Liver (tissue), 9 donors: ENCODE measurements around the gene DIP2A. TPM values are rescaled to one million over a fixed set of nuclear protein-coding genes. Genes with fewer than 3 reads are reported as not detected.

Experiments
- DNase-seq: peaks from one replicate; pipeline ENCODE4 v3.0.0-alpha.2; 2017; ENCODE audit warnings: low spot score
- H3K27ac ChIP-seq, 2 donors: one replicate each; pipeline ENCODE4 v1.7.0; 2013; ENCODE audit warnings: inconsistent platforms in 2 of 2, low read length in 2 of 2, control low read depth in 1 of 2, low read depth in 1 of 2, mild to moderate bottlenecking in 1 of 2
- H3K27me3 ChIP-seq, 4 donors: one replicate each; pipeline versions ENCODE4 v1.6.1 to v1.7.0; 2013; ENCODE audit warnings: low read length in 3 of 4, inconsistent platforms in 1 of 4, mild to moderate bottlenecking in 1 of 4, moderate library complexity in 1 of 4; ENCODE audit not compliant: control insufficient read depth in 4 of 4, insufficient read depth in 4 of 4
- H3K36me3 ChIP-seq, 4 donors: one replicate each; pipeline versions ENCODE4 v1.6.1 to v1.7.0; 2013; ENCODE audit warnings: low read length in 3 of 4, mild to moderate bottlenecking in 3 of 4, low read depth in 1 of 4, moderate library complexity in 1 of 4; ENCODE audit not compliant: control insufficient read depth in 4 of 4, insufficient read depth in 3 of 4
- H3K4me1 ChIP-seq, 4 donors: one replicate each; pipeline versions ENCODE4 v1.6.1 to v1.7.0; 2013; ENCODE audit warnings: low read length in 3 of 4, mild to moderate bottlenecking in 3 of 4, moderate library complexity in 1 of 4; ENCODE audit not compliant: control insufficient read depth in 4 of 4, insufficient read depth in 4 of 4
- H3K4me3 ChIP-seq, 3 donors: one replicate each; pipeline versions ENCODE4 v1.6.1 to v1.7.0; 2013; ENCODE audit warnings: low read length in 3 of 3, control low read depth in 1 of 3, low read depth in 1 of 3, mild to moderate bottlenecking in 1 of 3
- H3K9ac ChIP-seq, 2 donors: one replicate each; pipeline ENCODE4 v1.7.0; 2013; ENCODE audit warnings: low read length in 2 of 2, mild to moderate bottlenecking in 2 of 2, moderate library complexity in 2 of 2, control low read depth in 1 of 2, low read depth in 1 of 2
- H3K9me3 ChIP-seq, 4 donors: one replicate each; pipeline versions ENCODE4 v1.6.1 to v1.7.0; 2013; ENCODE audit warnings: low read length in 3 of 4; ENCODE audit not compliant: control insufficient read depth in 4 of 4
- CTCF ChIP-seq: fragments of 150-350 bp; IDR thresholded peaks from 2 replicates; pipeline ENCODE4 v1.5.1; 2017; ENCODE audit warnings: improper control_type of control experiment, low read depth, low read length; ENCODE audit not compliant: missing input control
- EGR1 ChIP-seq, 2 donors: IDR thresholded peaks; 2 replicates each; pipeline ENCODE4 v1.6.1; 2016 to 2018; ENCODE audit warnings: antibody characterized with exemption in 2 of 2, low read depth in 2 of 2
- FOXA1 ChIP-seq: IDR thresholded peaks from 2 replicates; pipeline ENCODE4 v1.6.1; 2016; ENCODE audit warnings: antibody characterized with exemption
- FOXA2 ChIP-seq: IDR thresholded peaks from 2 replicates; pipeline ENCODE4 v1.6.1; 2016; ENCODE audit warnings: antibody characterized with exemption
- GABPA ChIP-seq, 2 donors: IDR thresholded peaks in 1 of 2; conservative IDR thresholded peaks in 1 of 2; 2 replicates each; pipeline ENCODE4 v1.6.1; 2016; ENCODE audit warnings: antibody characterized with exemption in 2 of 2, mild to moderate bottlenecking in 1 of 2, moderate library complexity in 1 of 2
- HNF4A ChIP-seq, 2 donors: conservative IDR thresholded peaks; 2 replicates each; pipeline ENCODE4 v1.6.1; 2016; ENCODE audit warnings: antibody characterized with exemption in 2 of 2, mild to moderate bottlenecking in 2 of 2
- HNF4G ChIP-seq: IDR thresholded peaks from 2 replicates; pipeline ENCODE4 v1.6.1; 2016; ENCODE audit warnings: antibody characterized with exemption
- JUND ChIP-seq, 2 donors: IDR thresholded peaks; 2 replicates each; pipeline ENCODE4 v1.6.1; 2016; ENCODE audit warnings: antibody characterized with exemption in 2 of 2
- NR2F2 ChIP-seq: IDR thresholded peaks from 2 replicates; pipeline ENCODE4 v1.6.1; 2016; ENCODE audit warnings: antibody characterized with exemption
- RAD21 ChIP-seq, 2 donors: IDR thresholded peaks; 2 replicates each; pipeline ENCODE4 v1.6.1; 2016; ENCODE audit warnings: antibody characterized with exemption in 2 of 2, mild to moderate bottlenecking in 2 of 2
- REST ChIP-seq: IDR thresholded peaks from 2 replicates; pipeline ENCODE4 v1.6.1; 2016; ENCODE audit warnings: antibody characterized with exemption, mild to moderate bottlenecking
- RXRA ChIP-seq, 2 donors: IDR thresholded peaks; 2 replicates each; pipeline ENCODE4 v1.6.1; 2017 to 2018; ENCODE audit warnings: antibody characterized with exemption in 2 of 2, mild to moderate bottlenecking in 1 of 2
- SP1 ChIP-seq: IDR thresholded peaks from 2 replicates; pipeline ENCODE4 v1.6.1; 2018; ENCODE audit warnings: antibody characterized with exemption, mild to moderate bottlenecking
- TAF1 ChIP-seq: conservative IDR thresholded peaks from 2 replicates; pipeline ENCODE4 v1.6.1; 2016; ENCODE audit warnings: antibody characterized with exemption, mild to moderate bottlenecking
- YY1 ChIP-seq: IDR thresholded peaks from 2 replicates; pipeline ENCODE4 v1.6.1; 2016; ENCODE audit warnings: antibody characterized with exemption, mild to moderate bottlenecking
- WGBS: extraction: QIAGEN DNeasy Blood & Tissue Kit; methylation state at CpG from one replicate; pipeline ENCODE4 v1.1.7; 2013; 5-methylcytosine and 5-hydroxymethylcytosine counted together
- polyA plus RNA-seq, 2 donors: library from polyadenylated mRNA; stranded (reverse) in 1 of 2; unstranded in 1 of 2; fragments of 200-250 nt in 1 of 2; fragments of >200 nt in 1 of 2; fragmentation: Nextera tagmentation in 1 of 2; extraction: Ambion mirVana in 1 of 2; gene quantifications; one replicate each; pipeline versions ENCODE4 v1.2.1 to v1.2.3, GENCODE V29; 2013 to 2015
- total RNA-seq, 2 donors: library from RNA; depleted of rRNA; stranded (reverse); fragments of >200 nt; gene quantifications; one replicate each; pipeline ENCODE4 v1.2.3, GENCODE V29; 2014
- TF ChIP-seq, protein P1 (sequence below): IDR thresholded peaks from 2 replicates; pipeline ENCODE4 v1.6.1; 2016; ENCODE audit warnings: antibody characterized with exemption
- TF ChIP-seq, protein P2 (sequence below): IDR thresholded peaks from 2 replicates; pipeline ENCODE4 v1.6.1; 2016; ENCODE audit warnings: antibody characterized with exemption
- TF ChIP-seq, protein P3 (sequence below): IDR thresholded peaks from 2 replicates; pipeline ENCODE4 v1.6.1; 2016; ENCODE audit warnings: antibody characterized with exemption
- donor health status: healthy.
- donor health status: healthy.
- donor health status: healthy.
- donor health status: healthy.
- donor health status: healthy.

The DIP2A gene
- total and polyA plus RNA-seq, 4 donors = 3.8 to 21.7 (median 7.5) TPM

- no peak overlapping the region for H3K9ac ChIP-seq
- peaks cover 5 to 36% (median 8%) of the 10 kb centered on the region in 4 donors for H3K36me3 ChIP-seq
- TF ChIP-seq CTCF (no peak), FOXA2 (no peak), TAF1 (no peak), SP1 (no peak), FOXA1 (no peak)
- WGBS = 92% methylated on average over 14 of the region's 14 CpGs
- no peaks in the 10 kb centered on the region for H3K4me1 ChIP-seq
- no peak overlapping the region for H3K27ac ChIP-seq
- no peak for DNase-seq
- H3K4me3 ChIP-seq = no peak overlapping the region
- H3K27me3 ChIP-seq = no peaks in the 10 kb centered on the region
- no peaks in the 10 kb centered on the region for H3K9me3 ChIP-seq
Observed at GRCh38 chr21:46424621-46425020, 34.1 kb upstream of the DIP2A start.

- H3K27me3 ChIP-seq = no peaks in the 10 kb centered on the region
- H3K4me3 ChIP-seq = no peak overlapping the region
- no peaks in the 10 kb centered on the region for H3K4me1 ChIP-seq
- H3K9ac ChIP-seq = no peak overlapping the region
- H3K36me3 ChIP-seq = peaks cover 5 to 40% (median 10%) of the 10 kb centered on the region in 4 donors
- H3K27ac ChIP-seq = peak overlapping the region in 1 of 2 donors; percentile 8
- TF ChIP-seq RAD21 (IDR thresholded peaks at IDR 0.05) = no peak
- TF ChIP-seq EGR1 (IDR thresholded peaks at IDR 0.05; ENCODE audit: low read depth in 2 of 2) = no peak
- 95% methylated on average over 19 of the region's 19 CpGs for WGBS
- H3K9me3 ChIP-seq = no peaks in the 10 kb centered on the region
- no peak for DNase-seq
Observed at GRCh38 chr21:46425041-46425440, 33.6 kb upstream of the DIP2A start.

GRCh38 chr21:46425571-46425970 lies 33.1 kb upstream of the DIP2A start:
- Histone ChIP-seq H3K9me3 (no peaks in the 10 kb centered on the region), H3K9ac (no peak overlapping the region), H3K4me1 (no peaks in the 10 kb centered on the region), H3K36me3 (peaks cover 9 to 45% (median 11%) of the 10 kb centered on the region in 4 donors), H3K27me3 (no peaks in the 10 kb centered on the region), H3K27ac (no peak overlapping the region), H3K4me3 (no peak overlapping the region)
- no peak for DNase-seq
- 95% methylated on average over 23 of the region's 23 CpGs for WGBS
- TF ChIP-seq CTCF (no peak), GABPA (IDR thresholded peaks at IDR 0.05 in 1 of 2, conservative IDR thresholded peaks at IDR 0.05 in 1 of 2) (no peak), NR2F2 (no peak), REST (no peak), RXRA (IDR thresholded peaks at IDR 0.05) (no peak), SP1 (no peak), FOXA1 (no peak), EGR1 (IDR thresholded peaks at IDR 0.05; ENCODE audit: low read depth in 2 of 2) (no peak), TAF1 (no peak), FOXA2 (no peak), YY1 (no peak), HNF4G (no peak), JUND (IDR thresholded peaks at IDR 0.05) (no peak), RAD21 (IDR thresholded peaks at IDR 0.05) (no peak), HNF4A (conservative IDR thresholded peaks at IDR 0.05) (no peak)
- TF ChIP-seq, protein P1, sequence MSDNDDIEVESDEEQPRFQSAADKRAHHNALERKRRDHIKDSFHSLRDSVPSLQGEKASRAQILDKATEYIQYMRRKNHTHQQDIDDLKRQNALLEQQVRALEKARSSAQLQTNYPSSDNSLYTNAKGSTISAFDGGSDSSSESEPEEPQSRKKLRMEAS = no peak
- TF ChIP-seq, protein P2, sequence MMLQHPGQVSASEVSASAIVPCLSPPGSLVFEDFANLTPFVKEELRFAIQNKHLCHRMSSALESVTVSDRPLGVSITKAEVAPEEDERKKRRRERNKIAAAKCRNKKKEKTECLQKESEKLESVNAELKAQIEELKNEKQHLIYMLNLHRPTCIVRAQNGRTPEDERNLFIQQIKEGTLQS = no peak
- TF ChIP-seq, protein P3, sequence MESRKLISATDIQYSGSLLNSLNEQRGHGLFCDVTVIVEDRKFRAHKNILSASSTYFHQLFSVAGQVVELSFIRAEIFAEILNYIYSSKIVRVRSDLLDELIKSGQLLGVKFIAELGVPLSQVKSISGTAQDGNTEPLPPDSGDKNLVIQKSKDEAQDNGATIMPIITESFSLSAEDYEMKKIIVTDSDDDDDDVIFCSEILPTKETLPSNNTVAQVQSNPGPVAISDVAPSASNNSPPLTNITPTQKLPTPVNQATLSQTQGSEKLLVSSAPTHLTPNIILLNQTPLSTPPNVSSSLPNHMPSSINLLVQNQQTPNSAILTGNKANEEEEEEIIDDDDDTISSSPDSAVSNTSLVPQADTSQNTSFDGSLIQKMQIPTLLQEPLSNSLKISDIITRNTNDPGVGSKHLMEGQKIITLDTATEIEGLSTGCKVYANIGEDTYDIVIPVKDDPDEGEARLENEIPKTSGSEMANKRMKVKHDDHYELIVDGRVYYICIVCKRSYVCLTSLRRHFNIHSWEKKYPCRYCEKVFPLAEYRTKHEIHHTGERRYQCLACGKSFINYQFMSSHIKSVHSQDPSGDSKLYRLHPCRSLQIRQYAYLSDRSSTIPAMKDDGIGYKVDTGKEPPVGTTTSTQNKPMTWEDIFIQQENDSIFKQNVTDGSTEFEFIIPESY = no peak
